ENCODE results near the gene SPAG9.

The SPAG9 gene

GRCh38 chr17:51029568-51030463 is 90.9 kb downstream of the SPAG9 start:
- DNase-seq, result no peak

DNA sequence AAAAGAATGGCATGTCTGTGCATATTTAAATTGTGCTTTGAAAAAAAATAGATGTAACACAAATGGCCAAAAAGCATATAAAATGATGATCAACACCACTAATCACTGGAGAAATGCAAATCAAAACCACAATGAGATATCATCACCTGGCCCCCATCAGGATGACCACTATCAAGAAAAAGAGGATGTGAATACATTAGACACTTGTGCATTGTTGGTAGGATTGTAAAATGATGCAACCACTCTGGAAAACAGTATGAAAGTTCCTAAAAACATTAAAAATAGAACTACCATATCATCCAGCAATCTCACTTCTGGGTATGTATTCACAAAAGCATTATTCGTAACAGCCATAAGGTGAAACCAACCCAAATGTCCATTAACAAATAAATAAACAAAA is 91.5 kb downstream of the SPAG9 start:
- DNase-seq, result no peak

- no peak for DNase-seq
Observed at GRCh38 chr17:51028176-51028863, 92.3 kb downstream of the SPAG9 start.

GRCh38 chr17:51018541-51018940 is 102.1 kb downstream of the SPAG9 start:
- no peak for DNase-seq

DNA sequence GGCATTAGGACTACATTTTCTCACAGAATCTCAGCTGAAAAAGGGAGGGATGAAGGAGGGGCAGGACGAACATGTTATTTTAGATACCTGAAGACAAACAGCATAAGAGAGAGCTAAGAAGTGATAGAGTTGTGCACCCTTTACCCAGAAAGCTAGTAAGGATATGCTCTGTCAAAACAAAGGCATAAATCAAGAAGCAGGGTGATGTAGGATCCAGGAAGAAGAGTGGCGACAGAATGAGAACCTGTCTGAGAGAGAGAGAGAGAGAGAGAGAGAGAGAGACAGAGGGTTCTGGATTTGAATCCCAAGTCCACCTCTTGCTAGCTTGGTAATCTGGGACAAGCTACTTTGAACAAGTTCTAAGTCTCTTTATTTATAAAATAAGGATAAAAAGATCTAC is 103.4 kb downstream of the SPAG9 start:
- no peak for DNase-seq

DNA sequence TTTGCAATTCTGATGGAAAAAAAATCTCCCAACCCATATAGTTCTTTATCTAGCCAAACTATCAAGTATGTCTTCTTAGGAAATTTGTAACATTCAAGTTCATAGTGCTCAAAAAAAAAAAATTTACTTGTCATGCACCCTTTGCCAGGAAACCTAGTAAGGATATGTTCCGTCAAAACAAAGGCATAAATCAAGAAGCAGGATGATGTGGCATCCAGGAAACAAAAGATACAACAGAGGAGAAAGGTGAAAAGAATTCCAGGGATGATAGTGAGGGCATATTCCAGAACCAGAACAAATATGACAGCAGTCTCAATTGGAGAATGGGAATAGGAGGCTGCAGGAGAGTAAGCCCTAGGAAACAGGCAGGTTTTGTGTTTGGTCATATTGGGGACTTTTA is 104.6 kb downstream of the SPAG9 start:
- no peak for DNase-seq

DNA sequence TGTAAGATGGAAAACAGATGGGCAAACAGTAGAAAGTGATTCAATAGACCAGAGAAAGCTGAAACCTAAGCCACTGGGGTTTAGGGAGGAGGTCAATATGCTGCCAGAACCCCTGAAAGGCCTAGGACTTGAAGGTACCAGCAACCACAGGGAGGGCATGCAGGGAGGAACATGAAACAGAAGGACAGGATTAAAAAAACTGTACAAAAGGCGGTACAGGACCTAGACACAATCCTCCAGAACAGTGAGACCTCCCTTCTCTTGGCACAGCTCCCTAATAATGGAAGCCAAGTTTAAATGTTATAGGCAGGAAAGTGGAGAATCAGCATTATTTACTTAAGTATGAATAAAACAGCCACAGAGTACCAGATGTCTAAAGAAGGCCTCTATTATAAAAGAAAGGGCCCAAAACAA is 105.5 kb downstream of the SPAG9 start:
- no peak for DNase-seq

GRCh38 chr17:51014129-51014528 is 106.5 kb downstream of the SPAG9 start:
- no peak for DNase-seq

DNA sequence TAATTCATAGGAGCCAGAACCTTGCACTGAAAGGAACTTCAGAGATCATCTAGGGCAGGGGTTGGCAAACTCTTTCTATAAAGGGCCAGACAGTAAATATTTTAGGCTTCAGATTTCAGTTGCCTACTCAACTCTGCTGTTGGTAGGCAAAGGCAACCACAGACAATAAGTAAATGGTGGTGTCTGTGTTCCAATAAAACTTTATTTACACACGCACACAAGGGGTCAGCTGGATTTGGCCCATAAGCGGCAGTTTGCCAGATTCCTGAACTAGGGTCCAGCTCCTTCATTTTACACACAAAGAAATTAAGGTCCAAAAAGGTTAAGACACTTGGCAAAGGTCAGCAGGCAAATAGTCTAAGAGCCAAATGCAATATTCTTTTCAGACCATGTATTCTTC is 107.3 kb downstream of the SPAG9 start:
- DNase-seq, result no peak

DNA sequence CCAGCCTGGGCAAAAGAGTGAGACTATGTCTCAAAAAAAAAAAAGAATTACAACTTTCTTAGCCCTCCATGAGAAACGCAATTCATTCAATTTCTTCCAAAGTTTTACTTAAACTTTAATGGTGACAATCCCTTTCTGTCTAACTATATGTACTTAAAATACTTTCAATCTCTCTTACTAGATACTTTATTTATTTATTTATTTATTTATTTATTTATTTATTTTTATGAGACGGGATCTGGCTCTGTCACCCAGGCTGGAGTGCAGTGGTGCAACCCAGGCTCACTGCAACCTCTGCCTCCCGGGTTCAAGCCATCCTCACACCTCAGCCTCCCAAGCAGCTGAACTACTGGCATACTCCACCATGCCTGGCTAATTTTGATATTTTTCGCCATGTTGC is 108.1 kb downstream of the SPAG9 start:
- DNase-seq, result no peak

- no peak for DNase-seq
Observed at GRCh38 chr17:51010173-51010675, 110.4 kb downstream of the SPAG9 start.

GRCh38 chr17:51006601-51007000 is 114.1 kb downstream of the SPAG9 start:
- DNase-seq, result no peak

DNA sequence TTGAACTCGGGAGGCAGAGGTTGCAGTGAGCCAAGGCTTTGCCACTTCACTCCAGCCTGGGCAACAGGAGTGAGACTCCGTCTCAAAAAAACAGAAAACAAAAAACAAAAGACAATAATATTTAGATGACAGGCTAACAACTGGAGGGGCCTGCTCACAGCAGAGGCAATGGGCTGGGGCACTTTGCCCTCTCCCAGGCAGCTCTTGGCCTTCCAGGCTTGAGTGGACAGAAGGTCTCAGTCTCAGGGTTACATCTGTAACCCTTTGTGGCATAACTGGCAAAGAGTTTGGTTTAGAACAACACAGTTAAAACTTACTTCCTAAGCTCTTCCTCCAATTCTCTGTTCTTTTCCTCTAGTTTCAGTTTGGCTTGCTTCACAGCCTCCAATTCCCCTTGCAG is 114.9 kb downstream of the SPAG9 start:
- no peak for DNase-seq

- DNase-seq, result no peak
Observed at GRCh38 chr17:51004249-51004648, 116.4 kb downstream of the SPAG9 start.

DNA sequence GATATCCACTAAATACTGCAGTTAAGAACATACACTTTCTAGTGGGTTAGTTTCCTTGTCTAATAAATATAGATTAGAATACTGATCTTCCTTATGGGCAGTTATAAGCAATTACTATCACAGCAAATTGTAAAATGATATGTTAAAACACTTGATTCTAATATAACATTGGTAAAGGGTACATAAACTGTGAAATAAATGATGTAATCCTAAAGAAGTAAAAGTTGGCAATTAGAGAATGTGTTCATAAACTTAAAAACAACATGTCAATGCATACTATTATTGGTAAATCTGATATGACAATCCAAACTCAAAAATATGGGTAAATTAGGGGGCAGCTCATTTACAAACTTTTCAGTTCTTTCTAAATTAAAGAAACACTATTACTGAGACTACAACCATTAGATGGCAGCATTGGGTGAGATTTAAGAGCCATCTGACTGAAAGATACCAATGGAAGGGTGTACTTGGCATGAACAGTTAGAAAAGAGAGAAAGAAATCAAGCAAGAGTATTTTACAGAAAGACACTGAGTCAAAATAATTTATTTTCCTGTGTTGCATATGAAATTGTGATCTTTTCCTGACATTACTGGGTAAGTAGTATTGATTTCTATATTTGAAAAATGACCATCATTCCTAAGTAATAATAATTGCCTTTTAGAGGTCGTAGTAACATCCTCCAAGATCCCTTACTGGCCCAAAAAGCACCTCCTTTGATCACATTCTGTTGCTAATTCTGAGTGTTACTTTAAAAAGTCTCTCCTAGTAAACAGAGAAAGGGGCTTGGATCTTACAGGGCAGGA is 119.6 kb downstream of the SPAG9 start:
- peak; percentile 54 for DNase-seq

GRCh38 chr17:50995668-50996067 is 125.0 kb downstream of the SPAG9 start:
- DNase-seq, result no peak

- no peak for DNase-seq
Observed at GRCh38 chr17:50993544-50993943, 127.1 kb downstream of the SPAG9 start.

- no peak for DNase-seq
Observed at GRCh38 chr17:50989149-50989548, 131.5 kb downstream of the SPAG9 start.

DNA sequence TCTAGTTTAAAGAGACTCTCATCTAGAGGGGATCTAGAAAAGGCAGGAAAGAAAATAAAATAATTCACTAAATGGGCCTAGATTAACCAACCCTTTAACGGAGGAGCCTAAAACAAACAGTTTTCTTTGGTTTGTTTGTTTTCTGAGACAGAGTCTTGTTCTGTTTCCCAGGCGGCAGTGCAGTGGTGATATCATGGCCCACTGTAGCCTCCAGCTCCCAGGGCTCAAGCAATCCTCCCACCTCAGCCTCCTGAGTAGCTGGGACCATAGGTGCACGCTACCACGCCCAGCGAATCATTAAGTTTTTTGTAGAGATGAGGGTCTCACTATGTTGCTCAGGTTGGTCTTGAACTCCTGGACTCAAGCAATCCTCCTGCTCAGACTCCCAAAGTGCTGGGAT is 132.2 kb downstream of the SPAG9 start:
- DNase-seq, result no peak

DNA sequence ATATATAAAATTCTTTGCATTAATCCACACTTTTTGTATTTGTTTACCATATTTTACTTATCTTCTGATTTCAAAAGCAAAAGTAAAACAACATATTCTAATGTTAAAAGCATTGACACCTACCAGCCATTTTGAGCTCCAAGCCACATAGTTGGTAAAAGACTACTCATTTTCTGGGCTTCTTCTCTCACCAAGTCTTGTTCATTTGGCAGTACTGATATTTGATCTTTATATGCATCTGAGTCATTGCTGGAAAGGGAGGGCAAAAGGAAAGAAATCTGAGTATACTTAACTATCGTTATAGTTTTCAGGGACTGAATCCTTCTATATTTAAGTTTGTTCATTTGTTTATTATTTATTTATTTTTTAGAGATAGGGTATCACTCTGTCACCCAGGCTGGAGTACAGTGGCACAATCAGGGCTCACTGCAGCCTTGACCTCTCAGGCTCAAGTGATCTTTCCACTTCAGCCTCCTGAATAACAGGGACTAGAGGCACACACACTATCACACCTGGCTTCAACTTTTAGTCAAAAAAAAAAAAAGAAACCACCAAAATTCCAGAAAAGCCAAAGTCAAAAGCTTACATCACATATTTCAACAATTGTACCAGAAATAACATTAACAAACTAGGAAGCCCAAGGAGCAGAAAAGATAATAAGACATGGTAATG is 133.5 kb downstream of the SPAG9 start:
- DNase-seq, result no peak

DNA sequence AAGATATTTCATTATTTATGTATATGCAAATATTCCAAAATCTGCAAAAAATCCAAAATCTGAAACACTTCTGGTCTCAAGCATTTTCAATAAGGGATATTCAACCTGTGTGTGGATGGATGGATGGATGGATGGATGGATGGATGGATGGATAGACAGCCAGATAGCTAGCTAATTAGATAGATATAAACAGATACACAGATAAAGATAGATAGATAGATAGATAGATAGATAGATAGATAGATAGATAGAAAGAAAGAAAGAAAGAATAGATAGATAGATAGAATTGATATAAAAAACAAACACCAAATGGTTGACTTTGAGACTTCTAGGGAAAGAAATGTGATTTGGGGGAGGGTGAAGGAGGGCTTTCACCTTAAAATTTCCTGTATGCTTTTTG is 139.4 kb downstream of the SPAG9 start:
- no peak for DNase-seq

DNA sequence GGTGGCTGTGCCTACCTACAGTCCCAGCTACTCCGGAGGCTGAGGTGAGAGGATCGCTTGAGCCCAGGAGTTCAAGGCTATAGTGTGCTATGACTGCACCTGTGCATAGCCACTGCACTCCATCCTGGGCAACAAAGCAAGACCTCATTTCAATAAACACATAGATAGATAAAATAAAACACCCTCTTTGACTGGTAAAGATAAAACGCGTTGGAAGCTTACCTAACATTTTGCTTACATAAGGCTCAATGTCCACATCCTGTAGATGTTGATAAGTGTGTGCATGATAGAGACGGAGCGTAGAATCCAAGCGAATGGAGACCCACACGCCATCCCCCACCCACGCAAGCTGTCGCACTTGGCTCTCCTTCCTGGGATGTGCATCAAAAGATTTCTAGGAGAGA is 141.1 kb downstream of the SPAG9 start:
- DNase-seq, result no peak
